PC-3 (cell line): ENCODE measurements around the gene ZMIZ2. TPM values are rescaled to one million over a fixed set of nuclear protein-coding genes. Genes with fewer than 3 reads are reported as not detected.

Experiments
- ATAC-seq: fragments of 200-7000 bp; cut with Tn5 transposase; 2 replicates; pipeline ENCODE4 v1.9.1; 2020; ENCODE audit warnings: mild to moderate bottlenecking, moderate library complexity
- BruUV-seq: library from RNA; stranded (reverse); fragments of 400-500 nt; replicated peaks from 2 replicates; lab custom pipeline; 2021; lab: Mats Ljungman, UMichigan
- CTCF ChIA-PET: fragments of 300-600 bp; sonication (Branson Sonifier 250); formaldehyde crosslinking; loops from one replicate; lab custom pipeline; 2022; ENCODE audit warnings: antibody characterized with exemption; lab: Charles Lee
- POLR2A ChIA-PET: fragments of 300-600 bp; sonication (Branson Sonifier 250); formaldehyde crosslinking; loops from one replicate; lab custom pipeline; 2022; ENCODE audit warnings: antibody characterized with exemption; ENCODE audit not compliant: unreplicated experiment; lab: Charles Lee
- DNase-seq: peaks from one replicate; pipeline ENCODE4 v3.0.0-alpha.2; 2015
- H2AFZ ChIP-seq: fragments of 300-600 bp; sonication (generic); 2 replicates; pipeline ENCODE4 v1.6.0; 2016; ENCODE audit warnings: antibody characterized with exemption, low read length
- H3F3A ChIP-seq: fragments of 300-600 bp; sonication (generic); one replicate; pipeline ENCODE4 v1.6.0; 2017; ENCODE audit warnings: antibody characterized with exemption, low read length, control low read depth, mild to moderate bottlenecking; ENCODE audit not compliant: unreplicated experiment
- H3K27ac ChIP-seq: fragments of 300-600 bp; sonication (generic); 2 replicates; pipeline ENCODE4 v1.5.1; 2016; ENCODE audit warnings: mild to moderate bottlenecking, low read length
- H3K27me3 ChIP-seq: fragments of 300-600 bp; sonication (generic); 2 replicates; pipeline ENCODE4 v1.6.1; 2016; ENCODE audit warnings: low read length, mixed read lengths
- H3K36me3 ChIP-seq: fragments of 300-600 bp; sonication (generic); 2 replicates; pipeline ENCODE4 v1.6.1; 2016; ENCODE audit warnings: low read depth, mixed run types, low read length, mixed read lengths
- H3K4me1 ChIP-seq: fragments of 300-600 bp; sonication (generic); 2 replicates; pipeline ENCODE4 v1.5.1; 2016; ENCODE audit warnings: low read length; ENCODE audit not compliant: insufficient read depth
- H3K4me2 ChIP-seq: fragments of 300-600 bp; sonication (generic); 2 replicates; pipeline ENCODE4 v1.6.0; 2016; ENCODE audit warnings: low read length
- H3K4me3 ChIP-seq: fragments of 300-600 bp; sonication (generic); 2 replicates; pipeline ENCODE4 v1.5.1; 2016; ENCODE audit warnings: mild to moderate bottlenecking, low read length, mixed read lengths
- H3K79me2 ChIP-seq: fragments of 300-600 bp; sonication (generic); 2 replicates; pipeline ENCODE4 v1.6.1; 2017; ENCODE audit warnings: low read length, mixed read lengths
- H3K9ac ChIP-seq: fragments of 300-600 bp; sonication (generic); 2 replicates; pipeline ENCODE4 v1.6.0; 2016; ENCODE audit warnings: mild to moderate bottlenecking, low read length
- H3K9me2 ChIP-seq: fragments of 300-600 bp; sonication (generic); replicated peaks from 2 replicates; pipeline ENCODE4 v1.6.1; 2016; ENCODE audit warnings: mixed run types, low read length, mixed read lengths
- H3K9me3 ChIP-seq: fragments of 300-600 bp; sonication (generic); 2 replicates; pipeline ENCODE4 v1.6.1; 2016; ENCODE audit warnings: low read length, mixed read lengths
- H4K20me1 ChIP-seq: fragments of 300-600 bp; sonication (generic); 2 replicates; pipeline ENCODE4 v1.6.1; 2016; ENCODE audit warnings: low read length, mixed read lengths
- EZH2 ChIP-seq: fragments of 300-600 bp; sonication (generic); IDR thresholded peaks from one replicate; pipeline ENCODE4 v1.6.1; 2017; ENCODE audit warnings: antibody characterized with exemption, mild to moderate bottlenecking, low read length; ENCODE audit not compliant: unreplicated experiment
- EZH2phosphoT487 ChIP-seq: fragments of 300-600 bp; sonication (generic); IDR thresholded peaks from 2 replicates; pipeline ENCODE4 v1.6.1; 2018; ENCODE audit warnings: mild to moderate bottlenecking, antibody characterized with exemption, low read length, borderline replicate concordance
- intact Hi-C: fragments of 100-400 bp; cut with micrococcal nuclease; formaldehyde crosslinking; loops from 2 replicates; pipeline ENCODE4 v1.9.0; 2023
- total RNA-seq: library from RNA; depleted of rRNA; stranded (reverse); fragments of >200 nt; gene quantifications from 2 replicates; pipeline ENCODE4 v1.2.3, GENCODE V29; 2014
- TF ChIP-seq, protein P1 (sequence below): fragments of 300-600 bp; sonication (generic); conservative IDR thresholded peaks from 2 replicates; pipeline ENCODE4 v1.5.1; 2017; ENCODE audit warnings: antibody characterized with exemption, low read depth, mild to moderate bottlenecking, low read length

The ZMIZ2 gene
- total RNA-seq, 1 experiment from 2014 or later: 18.3 TPM

DNA sequence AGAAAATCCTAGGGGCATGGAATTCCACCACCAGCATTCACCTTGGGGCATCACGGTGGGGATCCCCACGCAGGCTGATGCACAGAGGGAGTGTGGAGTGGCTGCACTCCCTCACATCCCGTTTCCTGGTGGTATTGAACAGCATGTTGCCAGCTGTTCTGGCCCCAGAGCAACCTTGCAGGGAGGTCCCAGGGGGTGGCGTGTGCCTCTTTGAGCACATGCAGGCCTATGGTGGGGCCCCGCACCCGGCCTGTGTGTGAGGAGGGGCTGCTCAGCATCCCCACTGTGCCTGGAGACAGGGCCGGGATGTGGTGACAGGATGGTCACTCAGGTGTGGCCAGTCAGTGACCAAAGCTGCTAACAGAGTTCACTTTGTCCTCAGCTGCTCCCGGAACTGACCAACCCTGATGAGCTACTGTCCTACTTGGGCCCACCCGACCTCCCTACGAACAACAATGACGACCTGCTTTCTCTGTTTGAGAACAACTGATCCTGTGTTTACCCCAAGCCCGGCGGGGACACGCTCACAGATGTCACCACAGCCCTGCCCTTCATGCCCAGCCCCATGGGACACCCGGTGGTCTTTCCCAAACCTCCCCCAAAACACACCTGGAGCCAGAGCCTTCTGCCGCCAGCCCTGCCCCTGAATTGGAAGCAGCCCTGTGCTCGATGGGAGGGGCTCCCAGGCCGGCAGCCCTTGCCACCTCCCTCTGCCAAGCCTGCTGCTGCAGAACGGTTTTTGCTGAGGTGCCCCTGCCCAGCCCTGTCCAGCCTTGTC lies 18.7 kb downstream of the ZMIZ2 start:
- Histone ChIP-seq H3K9ac (no peak overlapping the region), H4K20me1 (no peaks in the 10 kb centered on the region), H3K79me2 (no peaks in the 10 kb centered on the region), H3K27me3 (no peaks in the 10 kb centered on the region), H2AFZ (no peak overlapping the region), H3K9me2 (no peaks in the 10 kb centered on the region), H3K4me1 (no peaks in the 10 kb centered on the region), H3F3A (no peaks in the 10 kb centered on the region), H3K4me3 (no peak overlapping the region), H3K27ac (no peak overlapping the region), H3K4me2 (no peak overlapping the region), H3K36me3 (peaks cover 29% of the 10 kb centered on the region), H3K9me3 (no peaks in the 10 kb centered on the region)
- TF ChIP-seq EZH2 (no peak), EZH2phosphoT487 (no peak)
- TF ChIP-seq, protein P1, sequence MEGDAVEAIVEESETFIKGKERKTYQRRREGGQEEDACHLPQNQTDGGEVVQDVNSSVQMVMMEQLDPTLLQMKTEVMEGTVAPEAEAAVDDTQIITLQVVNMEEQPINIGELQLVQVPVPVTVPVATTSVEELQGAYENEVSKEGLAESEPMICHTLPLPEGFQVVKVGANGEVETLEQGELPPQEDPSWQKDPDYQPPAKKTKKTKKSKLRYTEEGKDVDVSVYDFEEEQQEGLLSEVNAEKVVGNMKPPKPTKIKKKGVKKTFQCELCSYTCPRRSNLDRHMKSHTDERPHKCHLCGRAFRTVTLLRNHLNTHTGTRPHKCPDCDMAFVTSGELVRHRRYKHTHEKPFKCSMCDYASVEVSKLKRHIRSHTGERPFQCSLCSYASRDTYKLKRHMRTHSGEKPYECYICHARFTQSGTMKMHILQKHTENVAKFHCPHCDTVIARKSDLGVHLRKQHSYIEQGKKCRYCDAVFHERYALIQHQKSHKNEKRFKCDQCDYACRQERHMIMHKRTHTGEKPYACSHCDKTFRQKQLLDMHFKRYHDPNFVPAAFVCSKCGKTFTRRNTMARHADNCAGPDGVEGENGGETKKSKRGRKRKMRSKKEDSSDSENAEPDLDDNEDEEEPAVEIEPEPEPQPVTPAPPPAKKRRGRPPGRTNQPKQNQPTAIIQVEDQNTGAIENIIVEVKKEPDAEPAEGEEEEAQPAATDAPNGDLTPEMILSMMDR: no peak
- CTCF ChIA-PET: interaction anchor here (0.7 kb wide), 1 partner anchor 128 kb away, joined by 3 read pairs; no protein-coding TSS in a partner anchor
- BruUV-seq: no TSS peak
- POLR2A ChIA-PET: no interaction called here
- ATAC-seq (no peak), DNase-seq (no peak)
- intact Hi-C loops: loop anchor here (5.0 kb wide), 1 partner anchor 180 kb away; no protein-coding TSS in a partner anchor

DNA sequence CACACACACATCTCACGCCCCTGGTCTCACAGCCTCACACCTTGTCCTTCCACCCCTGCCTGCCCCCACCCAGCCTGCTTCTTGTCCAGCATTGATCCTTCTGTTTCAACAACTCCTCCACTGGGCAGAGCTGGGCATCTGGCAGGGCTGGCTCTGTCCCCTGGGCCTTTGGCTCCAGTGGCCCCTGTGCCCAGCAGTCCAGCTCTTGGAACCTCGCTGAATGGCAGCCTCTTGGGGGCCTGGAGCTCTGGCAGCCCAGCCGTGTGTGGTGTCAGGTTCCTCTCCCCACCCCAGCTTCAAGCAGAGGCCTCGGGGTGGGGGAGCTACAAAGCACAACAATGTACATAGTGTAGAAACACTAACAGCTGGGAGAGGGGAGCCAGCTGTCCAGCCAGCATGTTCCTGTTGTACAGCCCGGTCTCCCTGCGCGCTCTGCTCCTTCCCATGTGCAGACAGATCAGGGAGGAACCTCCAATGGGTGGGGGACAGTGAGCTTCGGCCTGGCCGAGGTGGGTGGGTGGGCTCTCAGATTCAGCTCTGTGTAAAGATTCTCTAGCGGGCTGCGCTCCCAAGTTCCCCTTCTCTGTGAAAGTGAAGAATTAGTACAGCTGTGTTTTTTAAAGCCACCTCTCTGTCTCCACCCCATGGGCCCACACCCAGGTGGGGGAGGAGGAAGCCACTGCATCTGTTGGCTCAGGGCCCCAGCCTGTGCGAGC lies 19.4 kb downstream of the ZMIZ2 start:
- Histone ChIP-seq H3K9me2 (no peaks in the 10 kb centered on the region), H2AFZ (no peak overlapping the region), H3K27ac (no peak overlapping the region), H3K4me2 (no peak overlapping the region), H3K79me2 (no peaks in the 10 kb centered on the region), H3K4me3 (no peak overlapping the region), H3K36me3 (peaks cover 25% of the 10 kb centered on the region), H4K20me1 (no peaks in the 10 kb centered on the region), H3K9ac (no peak overlapping the region), H3K9me3 (no peaks in the 10 kb centered on the region), H3K4me1 (no peaks in the 10 kb centered on the region), H3F3A (no peaks in the 10 kb centered on the region), H3K27me3 (no peaks in the 10 kb centered on the region)
- no peak for TF ChIP-seq EZH2phosphoT487
- TF ChIP-seq, protein P1: no peak
- TF ChIP-seq EZH2: no peak
- ChIA-PET POLR2A (no interaction called here), CTCF (no interaction called here)
- ATAC-seq (no peak), DNase-seq (no peak)
- TSS peak; percentile 7 for BruUV-seq
- intact Hi-C loops: loop anchor here (5.0 kb wide), 1 partner anchor 181 kb away; no protein-coding TSS in a partner anchor
